ENCODE measurements around the gene NECTIN2. TPM values are rescaled to one million over a fixed set of nuclear protein-coding genes. Genes with fewer than 3 reads are reported as not detected.

Gene NECTIN2
- total RNA-seq, 1 experiment from 2014 or later = 176 TPM

DNA sequence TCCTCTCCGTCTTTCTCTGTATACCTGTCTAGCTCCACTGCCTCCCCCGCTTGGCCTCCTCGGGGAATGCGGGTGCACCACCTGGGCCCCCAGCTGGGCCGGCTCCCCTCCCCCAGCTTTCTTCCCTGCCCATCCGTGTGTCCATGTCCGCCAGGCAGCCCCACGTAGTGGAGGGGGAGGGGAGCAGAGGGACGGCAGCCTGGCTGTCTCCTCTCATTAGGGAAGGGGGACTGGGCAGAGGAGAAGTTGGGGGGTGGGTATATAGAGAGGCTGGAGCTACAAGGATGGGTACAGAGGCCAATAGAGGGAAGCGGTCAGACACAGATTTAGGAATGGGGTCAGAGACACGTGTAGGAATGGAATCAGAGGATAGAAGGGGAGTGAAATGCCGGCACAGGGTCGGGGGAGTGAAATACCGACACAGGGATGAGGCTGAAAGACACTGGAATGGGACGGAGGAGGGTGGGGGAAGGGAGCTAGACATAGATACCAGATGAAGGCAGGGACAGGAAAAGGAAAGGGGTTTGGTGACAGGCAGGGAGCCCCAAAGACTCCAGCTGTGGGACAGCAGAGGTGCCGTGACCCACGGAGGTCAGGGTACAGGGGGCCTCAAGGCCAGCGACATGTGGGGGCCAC is 2.8 kb downstream of the NECTIN2 start:
- no peak overlapping the region for H2AK5ac ChIP-seq (ENCODE audit: insufficient read length, low read length)
- peak; percentile 50 for DNase-seq

More for the DNA sequence above, 2.8 kb downstream of the NECTIN2 start:
- no peak overlapping the region for H2AFZ ChIP-seq (ENCODE audit: low read length)
- H3K9me3 ChIP-seq (ENCODE audit: control insufficient read depth, low read depth, low read length) = no peaks in the 10 kb centered on the region
- peaks cover 2% of the 10 kb centered on the region; the same call in 1 of the 2 replicates for H3K27me3 Mint-ChIP-seq (ENCODE audit: low read depth)
- H3K23me2 ChIP-seq (ENCODE audit: insufficient read length, low read depth, low read length, poor library complexity, severe bottlenecking) = peaks cover 23% of the 10 kb centered on the region
- H2BK20ac ChIP-seq (ENCODE audit: low read depth, low read length, poor library complexity, severe bottlenecking) = no peak overlapping the region
- H3K4me2 ChIP-seq (ENCODE audit: insufficient read depth, insufficient read length, low read length) = peak overlapping the region; percentile 76
- no peak overlapping the region for H3K23ac ChIP-seq (ENCODE audit: insufficient read length, low read depth, low read length)
- no peak overlapping the region for H3K27ac ChIP-seq (ENCODE audit: insufficient read length, low read depth, low read length)
- H3K9me3 Mint-ChIP-seq = peaks cover 0 to 8% of the 10 kb centered on the region in 2 experiments; a peak in 3 of 5 replicates
- H3K14ac ChIP-seq (ENCODE audit: insufficient read depth, low read length) = 0 out of 2 replicates have a peak overlapping the region, but pooled peaks have one; percentile 8
- no peak overlapping the region for H3T11ph ChIP-seq (ENCODE audit: low read length)
- no peak overlapping the region for H2BK12ac ChIP-seq (ENCODE audit: insufficient read length, low read depth, low read length)
- TF ChIP-seq, protein P1, sequence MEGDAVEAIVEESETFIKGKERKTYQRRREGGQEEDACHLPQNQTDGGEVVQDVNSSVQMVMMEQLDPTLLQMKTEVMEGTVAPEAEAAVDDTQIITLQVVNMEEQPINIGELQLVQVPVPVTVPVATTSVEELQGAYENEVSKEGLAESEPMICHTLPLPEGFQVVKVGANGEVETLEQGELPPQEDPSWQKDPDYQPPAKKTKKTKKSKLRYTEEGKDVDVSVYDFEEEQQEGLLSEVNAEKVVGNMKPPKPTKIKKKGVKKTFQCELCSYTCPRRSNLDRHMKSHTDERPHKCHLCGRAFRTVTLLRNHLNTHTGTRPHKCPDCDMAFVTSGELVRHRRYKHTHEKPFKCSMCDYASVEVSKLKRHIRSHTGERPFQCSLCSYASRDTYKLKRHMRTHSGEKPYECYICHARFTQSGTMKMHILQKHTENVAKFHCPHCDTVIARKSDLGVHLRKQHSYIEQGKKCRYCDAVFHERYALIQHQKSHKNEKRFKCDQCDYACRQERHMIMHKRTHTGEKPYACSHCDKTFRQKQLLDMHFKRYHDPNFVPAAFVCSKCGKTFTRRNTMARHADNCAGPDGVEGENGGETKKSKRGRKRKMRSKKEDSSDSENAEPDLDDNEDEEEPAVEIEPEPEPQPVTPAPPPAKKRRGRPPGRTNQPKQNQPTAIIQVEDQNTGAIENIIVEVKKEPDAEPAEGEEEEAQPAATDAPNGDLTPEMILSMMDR (conservative IDR thresholded peaks at IDR 0.05) = no peak
- H3K18ac ChIP-seq (ENCODE audit: insufficient read length, low read depth, low read length) = no peak overlapping the region
- H3K9ac ChIP-seq (ENCODE audit: extremely low read depth, insufficient read length, low read length) = peak overlapping the region; percentile 3
- no peak overlapping the region for H3K4ac ChIP-seq (ENCODE audit: low read depth, low read length)
- peak overlapping the region; percentile 90 to 98 (median 95); a peak in 6 of 7 replicates for H3K27ac Mint-ChIP-seq
- H3K27me3 ChIP-seq (ENCODE audit: insufficient read depth, low read length) = no peaks in the 10 kb centered on the region
- peaks cover 12 to 37% (median 24%) of the 10 kb centered on the region in 3 experiments for H3K36me3 Mint-ChIP-seq (ENCODE audit: insufficient read depth in 1 of 3, low read depth in 3 of 3)
- peaks cover 29 to 42% of the 10 kb centered on the region in 2 experiments for H3K4me1 Mint-ChIP-seq
- no peak overlapping the region for H4K91ac ChIP-seq (ENCODE audit: insufficient read length, low read depth, low read length)
- H3K56ac ChIP-seq (ENCODE audit: insufficient read length, low read depth, low read length) = no peak overlapping the region
- H3K4me1 ChIP-seq (ENCODE audit: insufficient read depth, low read length) = peaks cover 5% of the 10 kb centered on the region; the same call in 1 of the 2 replicates
- WGBS (ENCODE audit: extremely low coverage, insufficient read length, low lambda C conversion rate) = no CpG with 5 or more reads among the region's 18 CpGs
- no peak overlapping the region for H2BK15ac ChIP-seq (ENCODE audit: low read depth, low read length)
- H3K4me3 Mint-ChIP-seq = peak overlapping the region; percentile 89 to 96
- no peak overlapping the region for H2BK120ac ChIP-seq (ENCODE audit: low read depth, low read length, poor library complexity, severe bottlenecking)
- peaks cover 11% of the 10 kb centered on the region for H3K79me1 ChIP-seq (ENCODE audit: insufficient read depth, low read depth, low read length, poor library complexity, severe bottlenecking)
- H4K5ac ChIP-seq (ENCODE audit: insufficient read length, low read depth, low read length) = no peak overlapping the region
- no peak overlapping the region for H2BK5ac ChIP-seq (ENCODE audit: insufficient read length, low read length)
- H4K8ac ChIP-seq (replicated peaks; ENCODE audit: insufficient read length, low read depth, low read length) = no peak overlapping the region
- H3K79me2 ChIP-seq (ENCODE audit: insufficient read depth, low read length) = peaks cover 36% of the 10 kb centered on the region; the same call in 1 of the 2 replicates
- H4K20me1 ChIP-seq (ENCODE audit: control insufficient read depth, insufficient read depth, insufficient read length) = no peaks in the 10 kb centered on the region

All from H9 (cell line).